Endothelial cell of coronary artery (primary cell): ENCODE results near the gene GPR148. TPM values are rescaled to one million over a fixed set of nuclear protein-coding genes. Genes with fewer than 3 reads are reported as not detected.

Experiments
- total RNA-seq: library from RNA; depleted of rRNA; stranded (reverse); fragments of >200 nt; gene quantifications from 2 replicates; pipeline ENCODE4 v1.2.3, GENCODE V29; 2014

The GPR148 gene
- total RNA-seq = not detected in 2 replicates

DNA sequence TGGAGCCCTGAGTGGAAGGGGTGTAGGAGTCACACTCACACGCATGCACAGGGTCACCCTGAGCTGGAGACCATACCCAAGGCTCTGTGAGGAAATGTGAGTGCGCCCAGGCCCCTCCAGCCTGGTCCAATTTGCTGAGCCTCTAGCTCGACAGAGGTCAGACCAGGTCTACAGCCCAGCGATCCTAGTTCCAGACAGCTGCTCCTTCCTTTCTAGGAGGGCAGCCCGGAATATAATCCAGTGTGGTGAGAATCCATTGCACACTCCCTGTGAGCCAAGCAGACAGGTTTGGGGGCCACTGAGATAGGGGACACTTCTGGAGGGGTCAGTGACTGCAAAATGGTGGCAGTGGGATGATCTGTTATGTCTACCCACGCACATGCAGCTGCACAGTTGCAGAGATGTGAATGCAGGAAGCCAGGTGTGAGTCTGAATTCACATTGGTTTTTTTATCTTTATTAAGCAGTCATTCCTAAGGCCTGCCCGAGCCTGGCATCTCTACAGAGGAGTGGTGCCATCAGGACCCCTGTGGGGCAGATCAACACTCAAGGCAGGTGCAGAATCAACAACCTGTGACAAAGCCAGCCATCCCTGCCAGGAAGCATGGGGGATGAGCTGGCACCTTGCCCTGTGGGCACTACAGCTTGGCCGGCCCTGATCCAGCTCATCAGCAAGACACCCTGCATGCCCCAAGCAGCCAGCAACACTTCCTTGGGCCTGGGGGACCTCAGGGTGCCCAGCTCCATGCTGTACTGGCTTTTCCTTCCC, at the start of gene GPR148:
Gene GPR148, plus strand, starts transcription at position 522 of the 768 bp plus-strand sequence. Its CDS starts 82 bp downstream, at position 604.

DNA sequence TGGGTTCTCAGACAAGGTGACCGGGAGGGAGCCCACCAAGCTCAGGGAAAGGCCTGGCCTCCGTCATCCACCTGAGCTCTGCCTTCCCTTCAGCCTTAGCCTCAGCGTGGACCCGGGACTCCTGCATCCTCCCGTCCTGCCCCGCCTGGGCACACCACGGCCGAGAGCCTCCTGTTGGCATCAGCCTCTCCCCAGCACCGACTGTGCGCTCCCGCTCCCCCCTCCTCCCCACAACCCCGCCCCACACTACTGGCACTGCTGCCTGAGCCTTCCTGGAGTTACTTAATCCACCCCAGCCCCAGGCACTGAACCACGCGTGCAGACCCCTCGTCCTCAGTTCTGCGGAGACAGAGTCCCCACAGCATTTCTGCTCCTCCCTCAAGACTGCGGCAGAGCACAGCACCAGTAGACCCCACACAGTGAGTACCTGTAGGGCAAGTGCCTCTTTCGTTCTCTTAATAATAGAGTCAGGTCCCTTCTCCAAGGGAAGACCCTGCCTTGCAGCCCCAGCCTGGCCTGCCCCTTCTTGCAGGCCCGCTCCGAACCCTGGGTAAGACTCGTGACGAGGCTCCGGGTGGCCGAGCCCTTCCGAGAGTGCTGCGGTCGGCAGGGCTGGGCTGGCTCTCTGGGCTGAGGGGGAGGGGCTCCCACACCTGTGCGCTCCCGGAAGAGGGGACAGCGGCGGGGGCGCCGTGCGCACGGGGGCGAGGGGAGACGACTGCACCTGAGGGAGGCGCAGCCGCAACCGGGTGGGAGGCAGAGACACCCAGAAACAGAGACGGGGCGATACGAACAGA, 26.6 kb downstream of the GPR148 start, which contains the start of gene AMER3:
Gene AMER3, plus strand, starts transcription at position 285 of the 797 bp plus-strand sequence. CDS start 6,533 bp downstream, outside the sequence.

Other genes with a start within 250 kb of the GPR148 start
- gene POTEI, start 219.7 kb upstream of the GPR148 start, total RNA-seq = 0.09 TPM in 2 replicates
- gene CFC1B, start 207.8 kb upstream of the GPR148 start, total RNA-seq = not detected in 2 replicates
- gene CFC1, start 129.5 kb upstream of the GPR148 start, total RNA-seq = not detected in 2 replicates
- gene POTEJ, start 117.6 kb upstream of the GPR148 start, total RNA-seq = 0.09 TPM in 2 replicates
- gene AMER3, start 26.5 kb downstream of the GPR148 start, total RNA-seq = not detected in 2 replicates
- 0.09 and 0.85 TPM in 2 replicates for gene ARHGEF4, start 107.8 kb downstream of the GPR148 start, total RNA-seq